NCI-H69 (cell line): ENCODE results near the gene PRODH.
"Not testable (repeated sequence)": the region's sequence is repeated elsewhere in the genome, so short reads cannot be mapped to it uniquely, and the experiment has no call there.

Source experiments
- DNase-seq: peaks from one replicate; lab custom pipeline; 2025; lab: John Stamatoyannopoulos, UW

The PRODH gene

DNA sequence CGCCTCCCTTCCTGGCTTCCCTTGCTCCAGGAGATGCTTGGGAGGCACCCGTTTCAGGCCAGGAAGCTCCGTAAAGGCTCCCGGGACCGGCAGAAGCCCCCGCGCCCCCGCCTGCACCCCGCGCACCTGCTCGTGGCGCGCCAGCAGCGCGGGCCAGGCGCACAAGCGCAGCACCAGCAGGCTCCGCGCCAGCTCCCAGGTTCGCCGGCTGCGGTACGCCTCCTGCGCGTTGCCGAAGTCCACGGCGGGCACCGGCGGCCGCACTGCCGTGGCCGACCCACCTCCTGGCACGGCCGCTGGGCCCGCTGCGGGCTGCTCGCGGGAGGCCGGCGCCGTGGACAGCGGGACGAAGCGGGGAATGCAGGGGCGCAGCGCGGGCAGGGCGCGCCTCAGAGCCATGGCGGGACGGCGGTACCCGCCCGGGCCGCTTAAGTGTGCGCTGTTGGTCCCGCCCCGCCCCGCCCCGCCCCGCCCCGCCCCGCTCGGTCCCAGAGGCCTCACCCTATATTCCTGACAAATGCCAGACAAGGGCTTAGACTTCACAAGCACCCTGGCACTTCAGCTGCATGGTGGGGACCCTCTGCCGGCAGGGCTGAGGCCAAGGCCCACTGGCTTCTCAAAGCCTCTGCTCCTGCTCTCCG is at the start of gene PRODH:
Gene PRODH, minus strand, starts transcription at position 405 of the 641 bp plus-strand sequence. Its CDS starts 6 bp downstream, at position 399.
- DNase-seq, result no peak

GRCh38 chr22:18985780-18986179 is 49.7 kb upstream of the PRODH start:
- DNase-seq, result no peak

DNA sequence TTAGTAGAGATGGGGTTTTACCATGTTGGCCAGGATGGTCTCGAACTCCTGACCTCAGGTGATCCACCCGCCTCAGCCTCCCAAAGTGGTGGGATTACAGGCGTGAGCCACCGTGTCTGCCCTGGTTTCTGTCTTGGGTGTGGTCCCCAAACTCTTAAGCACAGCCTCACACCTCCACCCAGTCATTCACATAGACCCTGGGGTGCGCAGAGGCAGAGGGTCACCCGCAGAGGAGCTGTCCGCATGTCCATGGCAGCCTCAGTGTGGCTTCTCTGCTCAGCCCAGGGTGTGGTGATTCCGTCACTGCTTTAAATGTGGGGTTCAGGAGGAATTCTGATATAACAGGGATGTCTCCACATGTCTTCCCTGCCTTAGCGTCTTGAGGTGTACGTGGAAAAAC is 48.5 kb upstream of the PRODH start:
- DNase-seq, result no peak

DNA sequence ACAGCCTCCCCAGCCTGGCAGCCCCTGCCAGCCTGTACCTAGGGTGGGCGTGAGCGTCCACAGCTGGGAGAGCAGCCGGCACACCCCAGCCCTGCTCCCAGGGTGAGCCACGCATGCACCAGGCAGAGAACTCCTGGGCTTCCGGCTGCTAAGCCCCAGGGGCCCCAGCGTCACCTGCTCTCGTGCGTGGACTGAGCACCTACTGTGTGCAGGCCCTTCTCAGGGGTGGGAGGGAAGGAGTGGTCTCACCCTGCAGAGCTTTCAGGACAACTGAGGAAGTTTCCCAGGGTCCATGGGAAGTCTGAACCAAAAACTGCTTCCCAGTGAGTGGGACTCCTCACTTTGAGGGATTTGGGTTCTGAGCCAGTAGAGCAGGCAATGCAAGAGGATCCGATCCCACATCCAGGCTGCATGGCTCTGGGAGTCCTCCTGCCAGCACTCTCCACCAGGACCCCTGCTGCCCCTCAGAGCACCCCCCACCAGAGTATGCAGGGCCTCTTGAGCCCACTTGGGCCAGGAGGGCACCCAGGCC is 47.1 kb upstream of the PRODH start:
- no peak for DNase-seq

DNA sequence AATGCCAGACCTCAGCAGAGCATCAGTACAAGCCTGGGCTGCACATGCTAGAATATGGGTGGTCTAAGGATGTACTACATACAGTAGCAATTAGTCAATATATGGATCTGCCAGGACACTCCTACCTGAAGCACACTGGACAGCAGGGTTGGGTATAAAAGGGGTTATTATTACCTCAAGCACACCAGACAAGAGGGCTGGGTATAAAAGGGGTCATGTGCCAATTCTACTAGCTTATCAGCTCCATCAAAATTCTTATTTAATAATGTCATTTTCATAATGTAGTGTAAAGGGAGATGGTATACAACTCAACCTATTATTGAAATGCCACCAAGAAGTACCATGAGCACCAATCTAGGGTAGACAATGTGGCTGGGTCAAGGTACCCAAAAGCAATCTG is 44.7 kb upstream of the PRODH start:
- DNase-seq, result no peak

DNA sequence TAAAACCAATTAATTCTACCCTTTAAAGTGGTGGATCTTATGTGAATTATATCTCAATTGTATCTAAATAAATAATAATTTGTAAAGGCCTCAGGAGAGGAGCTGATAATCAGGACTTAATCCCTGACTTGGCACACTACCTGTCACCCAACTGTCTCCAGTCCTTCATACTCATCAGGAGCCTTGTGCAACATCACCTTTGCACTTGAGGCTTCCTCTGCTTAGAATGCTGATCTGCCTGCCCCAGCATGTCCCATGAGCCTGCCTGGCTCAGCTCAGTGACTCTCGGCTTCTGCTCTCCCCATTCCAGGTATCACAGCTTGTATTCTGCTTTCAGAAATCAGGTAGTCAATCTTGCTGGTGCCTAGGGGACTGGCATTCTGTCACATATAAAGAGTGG is 43.9 kb upstream of the PRODH start:
- no peak for DNase-seq

DNA sequence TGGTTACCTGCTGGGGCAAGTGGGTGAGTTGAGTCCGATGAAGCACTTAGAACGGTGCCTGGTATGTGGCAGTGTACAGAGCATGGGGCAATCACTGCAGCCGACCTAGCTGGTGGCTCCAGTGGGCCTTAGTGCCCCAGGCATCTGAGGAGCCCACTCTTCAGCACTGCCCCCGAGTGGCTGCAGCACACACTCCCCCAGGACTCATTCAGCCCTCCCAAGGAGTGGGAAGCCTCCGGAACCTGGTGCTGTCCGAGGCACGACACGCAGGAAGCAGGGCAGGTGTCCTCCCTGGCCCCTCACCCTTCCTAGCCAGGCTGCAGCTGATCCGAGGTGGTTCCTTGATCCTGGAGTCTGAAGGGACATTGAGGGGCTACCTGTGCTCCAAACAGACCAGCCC is 42.4 kb upstream of the PRODH start:
- DNase-seq, result no peak

- DNase-seq, result no peak
Observed at GRCh38 chr22:18977824-18978425, 41.8 kb upstream of the PRODH start.

- DNase-seq, result no peak
Observed at GRCh38 chr22:18976197-18976751, 40.2 kb upstream of the PRODH start.

DNA sequence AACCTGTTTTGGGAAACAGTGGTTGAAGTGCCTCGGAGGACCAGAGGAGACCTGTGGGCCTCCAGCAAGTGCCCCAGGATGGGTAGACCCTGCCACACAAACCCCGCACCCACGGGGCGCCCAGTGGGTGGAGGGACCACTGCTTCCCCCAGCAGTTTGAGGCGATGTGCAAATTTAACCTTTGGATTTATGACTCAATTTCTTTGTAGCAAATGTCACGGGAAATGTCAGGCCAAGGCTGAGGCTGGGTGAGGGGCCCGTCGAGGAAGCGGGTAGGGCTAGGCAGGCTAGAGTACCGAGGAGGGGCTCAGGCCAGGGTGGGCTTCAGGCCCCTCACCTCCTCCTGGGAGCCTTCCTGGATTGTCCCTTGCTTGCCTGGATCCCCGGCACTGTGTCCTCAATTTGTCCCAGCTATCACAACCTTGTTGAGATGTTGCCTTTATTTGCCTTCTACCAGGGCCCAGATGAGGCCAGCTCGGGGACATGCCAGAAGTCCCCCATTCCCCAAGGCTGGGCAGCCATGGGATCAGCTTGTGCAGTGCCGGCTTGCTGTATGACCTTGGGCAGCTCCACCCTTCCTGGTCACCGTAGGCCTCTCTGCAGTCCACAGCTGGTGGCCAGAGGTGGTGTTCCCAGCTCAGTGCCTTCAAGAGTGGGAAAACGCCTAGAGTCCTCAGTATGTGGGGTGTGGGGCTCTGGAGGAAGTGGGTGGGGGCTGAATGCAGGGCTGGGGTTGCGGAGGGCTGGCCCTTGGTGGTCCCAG is 39.5 kb upstream of the PRODH start:
- no peak for DNase-seq

GRCh38 chr22:18974477-18975180 is 38.5 kb upstream of the PRODH start:
- no peak for DNase-seq

- no peak for DNase-seq
Observed at GRCh38 chr22:18973264-18974031, 37.4 kb upstream of the PRODH start.

DNA sequence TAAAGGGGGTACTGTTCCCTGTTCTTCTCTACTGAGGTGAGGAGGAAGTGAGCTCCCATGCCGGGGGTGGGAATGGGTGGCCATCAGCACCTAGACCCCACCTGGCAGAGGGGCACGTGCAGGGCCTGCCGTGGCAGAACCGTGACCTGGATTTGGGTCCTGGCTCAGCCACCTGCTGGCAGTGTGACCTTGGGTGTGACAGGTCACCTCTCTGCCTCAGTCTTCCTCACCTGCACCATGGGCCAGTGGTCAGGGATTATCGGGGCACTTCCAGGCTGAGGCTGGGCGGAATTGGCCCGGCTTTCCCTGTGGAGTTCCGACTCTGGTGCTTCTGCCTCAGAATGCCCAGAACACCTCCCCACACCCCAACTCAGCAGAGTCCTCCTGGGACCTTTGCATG is 36.5 kb upstream of the PRODH start:
- DNase-seq, result not testable (repeated sequence)

DNA sequence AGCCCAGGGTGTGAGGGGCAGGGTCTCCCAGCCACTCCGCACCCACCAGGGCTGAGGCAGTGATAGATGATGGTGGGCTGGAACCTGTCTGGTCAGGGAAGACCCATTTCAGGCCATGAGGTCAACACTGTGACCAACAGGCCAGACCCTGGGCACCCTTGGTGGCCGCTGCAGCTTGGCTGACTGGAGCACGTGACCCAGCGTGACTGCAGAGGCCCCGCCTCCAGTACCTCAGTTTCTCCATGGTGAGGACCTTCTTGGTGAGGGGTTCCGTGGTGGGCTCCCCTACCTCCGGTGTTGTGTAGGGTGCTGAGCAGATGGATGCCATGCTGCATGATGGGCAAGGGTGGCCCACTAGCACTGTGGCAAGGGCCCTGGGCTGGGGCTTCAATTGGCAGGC is 35.9 kb upstream of the PRODH start:
- not testable (repeated sequence) for DNase-seq

DNA sequence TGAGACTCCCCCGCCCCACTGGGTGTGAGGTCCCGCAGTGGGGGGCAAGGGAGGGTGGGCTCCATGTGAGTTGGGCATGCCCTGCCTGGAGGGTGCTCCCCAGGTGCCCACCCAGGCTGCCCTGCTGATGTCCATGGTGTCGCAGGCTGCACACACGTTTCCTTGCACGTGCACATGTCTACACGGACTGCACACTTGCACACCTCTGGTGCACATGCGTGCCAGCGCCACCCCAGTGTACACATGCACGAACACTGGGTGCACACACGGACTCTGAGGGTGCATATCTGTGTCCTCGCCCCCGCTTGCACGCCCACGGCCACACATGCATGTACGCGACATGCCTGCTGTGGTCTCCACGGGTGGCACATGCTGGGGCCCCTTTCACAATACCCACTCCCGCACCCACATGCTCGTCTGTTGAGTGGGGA is 35.2 kb upstream of the PRODH start:
- DNase-seq, result no peak

DNA sequence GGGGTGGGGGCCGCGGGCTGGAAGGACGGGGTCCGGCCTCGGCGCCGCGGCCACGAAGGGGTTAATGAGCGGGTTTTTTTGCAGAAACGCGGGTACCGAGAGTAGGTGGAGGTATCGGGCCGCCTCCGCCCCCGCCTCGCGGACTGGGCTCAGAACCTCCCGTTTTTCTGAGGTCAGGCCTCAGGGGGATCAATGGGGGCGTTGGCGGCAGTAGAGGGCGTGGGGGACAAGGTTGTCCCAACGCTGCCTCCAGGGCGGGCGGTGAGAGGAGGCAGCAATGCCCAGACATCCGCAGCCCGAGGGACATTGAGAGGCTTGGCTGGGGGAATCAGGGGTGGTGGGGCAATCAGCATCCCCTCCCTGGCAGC is 34.8 kb upstream of the PRODH start:
- peak; percentile 35 for DNase-seq

DNA sequence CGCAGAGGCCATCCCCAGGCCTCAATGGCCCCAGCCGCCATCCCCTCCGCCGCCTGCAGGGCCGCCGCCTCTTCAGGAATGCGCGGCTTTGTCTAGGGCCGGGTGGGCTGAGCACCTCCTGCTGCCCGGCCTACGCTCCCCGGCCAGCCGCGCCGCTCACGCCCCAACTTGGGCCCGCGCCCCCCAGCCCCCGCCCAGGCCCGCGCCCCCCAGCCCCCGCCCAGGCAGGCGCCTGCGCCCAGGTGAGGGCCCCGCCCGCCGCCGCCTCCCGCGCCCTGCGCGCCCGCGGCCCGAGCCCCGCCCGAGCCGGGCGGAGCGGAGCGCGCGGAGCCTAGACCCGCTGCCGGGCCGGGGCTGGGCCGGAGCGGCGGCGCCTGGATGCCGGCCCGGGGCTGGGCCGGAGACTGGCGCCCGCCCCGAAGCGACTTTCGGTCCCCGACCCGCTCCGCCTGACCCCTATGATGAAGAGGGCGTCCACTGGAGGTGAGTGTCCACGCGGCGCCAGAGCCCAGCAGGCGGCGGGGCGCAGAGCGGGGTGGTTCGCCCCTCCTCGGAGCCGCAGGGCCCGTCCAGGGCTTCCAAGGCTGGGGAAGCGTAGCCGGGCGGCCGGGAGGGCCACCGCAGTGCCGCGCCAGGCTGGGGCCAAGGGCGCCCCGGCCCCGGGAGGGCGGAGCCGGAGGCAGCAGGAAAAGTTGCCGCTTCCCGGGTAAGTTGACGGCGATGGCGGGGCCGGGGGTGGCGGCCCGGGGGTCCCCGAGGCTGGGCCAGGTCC is 34.3 kb upstream of the PRODH start:
- peak; percentile 72 for DNase-seq

DNA sequence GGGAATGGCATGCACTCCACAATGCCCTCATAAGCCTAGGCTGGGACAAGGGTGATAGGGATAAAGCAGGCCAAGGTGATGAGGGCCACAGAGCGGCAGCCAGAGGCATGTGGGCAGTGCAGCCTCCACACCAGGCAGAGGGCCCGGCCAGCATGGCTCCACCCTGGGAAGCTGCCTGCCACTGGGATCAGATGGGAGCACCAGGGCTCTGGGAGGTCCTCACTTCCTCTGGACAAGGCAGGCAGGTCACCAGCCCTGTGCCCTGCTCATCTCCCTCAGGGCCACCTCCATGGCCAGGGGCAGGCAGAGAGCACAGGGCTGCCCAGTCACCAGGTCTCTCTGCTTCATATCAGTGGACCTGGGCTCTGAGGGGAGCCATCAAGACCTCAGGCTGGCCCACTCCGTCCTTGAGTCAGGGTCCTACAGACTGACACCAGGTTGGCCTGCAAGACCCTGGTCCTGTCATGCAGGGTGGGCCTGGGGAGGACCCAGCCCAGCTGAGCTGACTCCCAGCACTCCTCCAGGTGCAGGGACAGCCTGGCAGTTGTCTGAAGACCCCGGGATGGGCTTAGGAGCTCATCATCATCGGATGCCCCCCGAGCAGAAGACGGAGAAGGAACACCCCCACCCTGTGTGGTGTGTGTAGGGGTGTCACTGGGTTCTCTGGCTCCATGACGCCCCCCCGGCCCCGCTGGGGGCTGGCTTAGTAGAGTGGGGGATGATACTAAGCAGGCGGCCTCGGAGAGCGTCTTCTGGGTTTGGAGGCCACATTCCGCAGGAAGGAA is 33.3 kb upstream of the PRODH start:
- DNase-seq, result not testable (repeated sequence)

- DNase-seq, result no peak
Observed at GRCh38 chr22:18968011-18968749, 32.1 kb upstream of the PRODH start.
